HepG2 (cell line): ENCODE measurements around the gene XPO5. TPM values are rescaled to one million over a fixed set of nuclear protein-coding genes. Genes with fewer than 3 reads are reported as not detected.

Experiments used
- AKAP8 ChIP-seq: sonication (generic); formaldehyde crosslinking; IDR thresholded peaks from 2 replicates; pipeline ENCODE4 v1.5.1; 2020; ENCODE audit warnings: mild to moderate bottlenecking, missing genetic modification reagents
- ATF2 ChIP-seq: sonication (generic); formaldehyde crosslinking; IDR thresholded peaks from 2 replicates; pipeline ENCODE4 v1.4.0; 2020; ENCODE audit warnings: missing genetic modification reagents
- CBFB ChIP-seq: sonication (generic); formaldehyde crosslinking; IDR thresholded peaks from 2 replicates; pipeline ENCODE4 v1.4.0; 2020; ENCODE audit warnings: missing genetic modification reagents
- ESRRA ChIP-seq: sonication (generic); formaldehyde crosslinking; IDR thresholded peaks from 2 replicates; pipeline ENCODE4 v1.5.1; 2020; ENCODE audit warnings: mild to moderate bottlenecking, low read depth, missing genetic modification reagents
- FOXJ3 ChIP-seq: sonication (generic); formaldehyde crosslinking; IDR thresholded peaks from 2 replicates; pipeline ENCODE4 v1.4.0; 2020; ENCODE audit warnings: missing genetic modification reagents, mild to moderate bottlenecking, borderline replicate concordance
- HCFC1 ChIP-seq: fragments of 150-350 bp; IDR thresholded peaks from 2 replicates; pipeline ENCODE4 v1.6.1; 2014; ENCODE audit warnings: low read depth, low read length
- HOXA5 ChIP-seq: sonication (generic); formaldehyde crosslinking; IDR thresholded peaks from 2 replicates; pipeline ENCODE4 v1.4.0; 2020; ENCODE audit warnings: missing genetic modification reagents
- MAFG ChIP-seq: sonication (generic); formaldehyde crosslinking; IDR thresholded peaks from 2 replicates; pipeline ENCODE4 v1.5.1; 2020; ENCODE audit warnings: mild to moderate bottlenecking, missing genetic modification reagents
- NR3C1 ChIP-seq: sonication (generic); formaldehyde crosslinking; IDR thresholded peaks from 2 replicates; pipeline ENCODE4 v1.4.0; 2020; ENCODE audit warnings: missing genetic modification reagents
- PBX3 ChIP-seq: sonication (generic); formaldehyde crosslinking; IDR thresholded peaks from 2 replicates; pipeline ENCODE4 v1.8.1; 2023; ENCODE audit warnings: missing genetic modification reagents, inconsistent platforms, borderline replicate concordance
- PCBP1 ChIP-seq: fragments of 200-400 bp; formaldehyde crosslinking; IDR thresholded peaks from 2 replicates; pipeline ENCODE4 v1.6.1; 2017; ENCODE audit warnings: mild to moderate bottlenecking, low read depth, low read length, borderline replicate concordance
- RAD21 ChIP-seq: fragments of 450-650 bp; formaldehyde crosslinking; IDR thresholded peaks from 2 replicates; pipeline ENCODE4 v1.5.0; 2020; ENCODE audit warnings: mild to moderate bottlenecking
- SKI ChIP-seq: fragments of 450-650 bp; IDR thresholded peaks from one replicate; pipeline ENCODE4 v1.6.1; 2018; ENCODE audit warnings: mild to moderate bottlenecking; ENCODE audit not compliant: partially characterized antibody
- THAP7 ChIP-seq: sonication (generic); formaldehyde crosslinking; IDR thresholded peaks from 2 replicates; pipeline ENCODE4 v1.8.1; 2023; ENCODE audit warnings: mild to moderate bottlenecking, missing genetic modification reagents
- ZBTB21 ChIP-seq: sonication (generic); formaldehyde crosslinking; IDR thresholded peaks from 2 replicates; pipeline ENCODE4 v1.4.0; 2020; ENCODE audit warnings: missing genetic modification reagents
- ZFP36 ChIP-seq: fragments of 150-350 bp; IDR thresholded peaks from 2 replicates; pipeline ENCODE4 v1.6.1; 2018; ENCODE audit warnings: borderline replicate concordance, low read length, low read depth; ENCODE audit not compliant: partially characterized antibody
- ZSCAN9 ChIP-seq: IDR thresholded peaks from 2 replicates; pipeline ENCODE4 v1.6.1; 2016; ENCODE audit warnings: borderline replicate concordance
- polyA plus RNA-seq, 8 experiments: library from polyadenylated mRNA; depleted of rRNA in 3 of 8; stranded (reverse) in 7 of 8; unstranded in 1 of 8; fragments of >200 nt; fragmentation: Illumina TruSeq in 4 of 8; extraction: Trizol in 4 of 8; gene quantifications; 2 replicates each; pipeline versions ENCODE4 v1.2.1 to v1.2.3, GENCODE V29; 2011 to 2016; ENCODE audit warnings: low read depth in 4 of 8, missing spikeins in 1 of 8, mixed read lengths in 1 of 8; ENCODE audit not compliant: insufficient read depth in 1 of 8
- total RNA-seq, 5 experiments: library from RNA; depleted of rRNA; stranded (reverse); fragments of >200 nt; fragmentation: Illumina TruSeq; extraction: Trizol; gene quantifications; 2 replicates each; pipeline ENCODE4 v1.2.3, GENCODE V29; 2016; ENCODE audit warnings: low read depth in 1 of 5
- TF ChIP-seq, protein P1 (sequence below): sonication (generic); formaldehyde crosslinking; IDR thresholded peaks from 2 replicates; pipeline ENCODE4 v1.4.0; 2020; ENCODE audit warnings: missing genetic modification reagents; ENCODE audit errors: not compliant biosample characterization
- TF ChIP-seq, protein P2 (sequence below): sonication (generic); formaldehyde crosslinking; IDR thresholded peaks from 2 replicates; pipeline ENCODE4 v1.8.0; 2022; ENCODE audit warnings: missing genetic modification reagents, mild to moderate bottlenecking, inconsistent platforms, borderline replicate concordance
- TF ChIP-seq, protein P3 (sequence below): sonication (generic); formaldehyde crosslinking; IDR thresholded peaks from 2 replicates; pipeline ENCODE4 v1.5.1; 2020; ENCODE audit warnings: mild to moderate bottlenecking, missing genetic modification reagents

The XPO5 gene
- total and polyA plus RNA-seq, 2 of the 13 experiments (the other 11 are each of a cell fraction or from before 2014, with no cell fraction given): 52.2 to 68.0 TPM

- TF ChIP-seq RAD21 (CRISPR knock-in tag): peak; percentile 7; the same call in 1 of the 2 replicates
- TF ChIP-seq MAFG: 0 out of 2 replicates have a peak, but pooled peaks have one; percentile 37
- TF ChIP-seq ESRRA: 0 out of 2 replicates have a peak, but pooled peaks have one; percentile 66
- TF ChIP-seq PCBP1: no peak
- TF ChIP-seq, protein P1, sequence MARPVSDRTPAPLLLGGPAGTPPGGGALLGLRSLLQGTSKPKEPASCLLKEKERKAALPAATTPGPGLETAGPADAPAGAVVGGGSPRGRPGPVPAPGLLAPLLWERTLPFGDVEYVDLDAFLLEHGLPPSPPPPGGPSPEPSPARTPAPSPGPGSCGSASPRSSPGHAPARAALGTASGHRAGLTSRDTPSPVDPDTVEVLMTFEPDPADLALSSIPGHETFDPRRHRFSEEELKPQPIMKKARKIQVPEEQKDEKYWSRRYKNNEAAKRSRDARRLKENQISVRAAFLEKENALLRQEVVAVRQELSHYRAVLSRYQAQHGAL (CRISPR knock-in tag): peak; percentile 67
- TF ChIP-seq SKI: peak; percentile 84
- TF ChIP-seq, protein P2, sequence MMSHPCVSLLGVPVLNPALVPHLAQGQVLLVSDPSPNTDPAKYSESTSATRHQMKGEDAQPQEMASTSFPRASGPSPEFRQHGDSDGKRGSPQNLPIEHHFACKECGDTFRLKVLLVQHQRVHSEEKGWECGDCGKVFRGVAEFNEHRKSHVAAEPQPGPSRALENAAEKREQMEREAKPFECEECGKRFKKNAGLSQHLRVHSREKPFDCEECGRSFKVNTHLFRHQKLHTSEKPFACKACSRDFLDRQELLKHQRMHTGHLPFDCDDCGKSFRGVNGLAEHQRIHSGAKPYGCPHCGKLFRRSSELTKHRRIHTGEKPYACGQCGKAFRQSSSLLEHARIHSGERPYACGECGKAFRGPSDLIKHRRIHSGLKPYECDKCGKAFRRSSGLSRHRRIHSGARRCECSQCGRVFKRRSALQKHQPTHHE: peak; percentile 97
- TF ChIP-seq ZFP36: no peak
- peak; percentile 46; the same call in 1 of the 2 replicates for TF ChIP-seq ZSCAN9
- peak; percentile 72 for TF ChIP-seq CBFB (CRISPR knock-in tag)
- no peak for TF ChIP-seq THAP7
- peak; percentile 85; the same call in 1 of the 2 replicates for TF ChIP-seq AKAP8 (CRISPR knock-in tag)
- TF ChIP-seq ATF2: no peak; the same call in 1 of the 2 replicates
- peak; percentile 44; the same call in 1 of the 2 replicates for TF ChIP-seq FOXJ3 (CRISPR knock-in tag)
- TF ChIP-seq NR3C1 (CRISPR knock-in tag): no peak
- TF ChIP-seq PBX3: peak; percentile 82; the same call in 1 of the 2 replicates
- peak; percentile 84 for TF ChIP-seq HOXA5 (CRISPR knock-in tag)
- TF ChIP-seq, protein P3, sequence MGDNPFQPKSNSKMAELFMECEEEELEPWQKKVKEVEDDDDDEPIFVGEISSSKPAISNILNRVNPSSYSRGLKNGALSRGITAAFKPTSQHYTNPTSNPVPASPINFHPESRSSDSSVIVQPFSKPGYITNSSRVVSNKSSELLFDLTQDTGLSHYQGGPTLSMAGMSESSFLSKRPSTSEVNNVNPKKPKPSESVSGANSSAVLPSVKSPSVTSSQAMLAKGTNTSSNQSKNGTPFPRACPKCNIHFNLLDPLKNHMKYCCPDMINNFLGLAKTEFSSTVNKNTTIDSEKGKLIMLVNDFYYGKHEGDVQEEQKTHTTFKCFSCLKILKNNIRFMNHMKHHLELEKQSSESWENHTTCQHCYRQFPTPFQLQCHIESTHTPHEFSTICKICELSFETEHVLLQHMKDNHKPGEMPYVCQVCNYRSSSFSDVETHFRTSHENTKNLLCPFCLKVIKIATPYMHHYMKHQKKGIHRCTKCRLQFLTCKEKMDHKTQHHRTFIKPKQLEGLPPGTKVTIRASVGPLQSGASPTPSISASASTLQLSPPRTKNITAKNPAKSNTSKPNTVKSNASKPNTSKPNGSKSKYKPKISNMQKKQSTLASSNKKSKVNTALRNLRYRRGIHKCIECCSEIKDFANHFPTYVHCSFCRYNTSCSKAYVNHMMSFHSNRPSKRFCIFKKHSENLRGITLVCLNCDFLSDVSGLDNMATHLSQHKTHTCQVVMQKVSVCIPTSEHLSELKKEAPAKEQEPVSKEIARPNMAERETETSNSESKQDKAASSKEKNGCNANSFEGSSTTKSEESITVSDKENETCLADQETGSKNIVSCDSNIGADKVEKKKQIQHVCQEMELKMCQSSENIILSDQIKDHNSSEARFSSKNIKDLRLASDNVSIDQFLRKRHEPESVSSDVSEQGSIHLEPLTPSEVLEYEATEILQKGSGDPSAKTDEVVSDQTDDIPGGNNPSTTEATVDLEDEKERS: no peak; the same call in 1 of the 2 replicates
- no peak for TF ChIP-seq ZBTB21 (CRISPR knock-in tag)
- TF ChIP-seq HCFC1: 0 out of 2 replicates have a peak, but pooled peaks have one; percentile 18
Observed at GRCh38 chr6:43575772-43576551, at the start of gene XPO5, which contains the start of gene POLH (continued).
